Neuron (in vitro differentiated cells): ENCODE data around the gene LRRC51.
A peak's percentile ranks its signal among the peaks of the same experiment; 100 is the strongest.

Source experiments
- H2AFZ ChIP-seq: one replicate; pipeline ENCODE4 v1.6.1; 2013; ENCODE audit warnings: low read depth, mild to moderate bottlenecking, inconsistent platforms, low read length, moderate library complexity
- H3K27me3 ChIP-seq: one replicate; pipeline ENCODE4 v1.6.1; 2013; ENCODE audit warnings: low read length; ENCODE audit not compliant: insufficient read depth
- H3K36me3 ChIP-seq: one replicate; pipeline ENCODE4 v1.6.1; 2013; ENCODE audit warnings: low read length; ENCODE audit not compliant: insufficient read depth
- H3K4me1 ChIP-seq: one replicate; pipeline ENCODE4 v1.6.1; 2013; ENCODE audit warnings: low read length; ENCODE audit not compliant: insufficient read depth
- H3K4me3 ChIP-seq: 2 replicates; pipeline ENCODE4 v1.5.1; 2013; ENCODE audit warnings: mild to moderate bottlenecking, low read length, moderate library complexity
- H3K9me3 ChIP-seq: one replicate; pipeline ENCODE4 v1.6.1; 2013; ENCODE audit warnings: low read length

Gene LRRC51

GRCh38 chr11:72079819-72080325 lies 778 bp upstream of the LRRC51 start:
- Histone ChIP-seq H3K4me1 (peaks cover 17% of the 10 kb centered on the region), H3K4me3 (peak overlapping the region; percentile 92), H2AFZ (peak overlapping the region; percentile 42), H3K27me3 (no peaks in the 10 kb centered on the region), H3K9me3 (no peaks in the 10 kb centered on the region), H3K36me3 (no peaks in the 10 kb centered on the region)

DNA sequence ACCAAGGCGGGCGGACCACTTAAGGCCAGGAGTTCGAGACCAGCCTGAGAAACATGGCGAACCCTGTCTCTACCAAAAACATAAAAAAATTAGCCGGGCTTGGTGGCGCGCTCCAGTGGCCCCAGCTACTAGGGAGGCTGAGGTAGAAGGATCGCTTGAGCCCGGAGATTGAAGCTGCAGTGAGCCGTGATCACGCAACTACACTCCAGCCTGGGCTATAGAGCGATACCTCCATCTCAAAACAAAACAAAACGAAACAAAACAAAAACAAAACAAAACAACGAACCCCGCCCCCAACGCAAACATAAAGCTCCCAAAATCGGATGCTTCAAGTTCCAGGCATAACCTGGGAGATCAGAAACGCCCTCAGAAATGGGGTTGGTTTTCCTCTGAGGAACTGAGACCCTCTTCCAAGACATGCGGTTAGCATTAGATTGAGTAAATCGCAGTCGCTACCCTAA lies 564 bp downstream of the LRRC51 start:
- H3K36me3 ChIP-seq: no peaks in the 10 kb centered on the region
- H3K27me3 ChIP-seq: no peaks in the 10 kb centered on the region
- no peaks in the 10 kb centered on the region for H3K9me3 ChIP-seq
- H2AFZ ChIP-seq: peak overlapping the region; percentile 78
- H3K4me3 ChIP-seq: peak overlapping the region; percentile 92
- H3K4me1 ChIP-seq: peaks cover 21% of the 10 kb centered on the region

DNA sequence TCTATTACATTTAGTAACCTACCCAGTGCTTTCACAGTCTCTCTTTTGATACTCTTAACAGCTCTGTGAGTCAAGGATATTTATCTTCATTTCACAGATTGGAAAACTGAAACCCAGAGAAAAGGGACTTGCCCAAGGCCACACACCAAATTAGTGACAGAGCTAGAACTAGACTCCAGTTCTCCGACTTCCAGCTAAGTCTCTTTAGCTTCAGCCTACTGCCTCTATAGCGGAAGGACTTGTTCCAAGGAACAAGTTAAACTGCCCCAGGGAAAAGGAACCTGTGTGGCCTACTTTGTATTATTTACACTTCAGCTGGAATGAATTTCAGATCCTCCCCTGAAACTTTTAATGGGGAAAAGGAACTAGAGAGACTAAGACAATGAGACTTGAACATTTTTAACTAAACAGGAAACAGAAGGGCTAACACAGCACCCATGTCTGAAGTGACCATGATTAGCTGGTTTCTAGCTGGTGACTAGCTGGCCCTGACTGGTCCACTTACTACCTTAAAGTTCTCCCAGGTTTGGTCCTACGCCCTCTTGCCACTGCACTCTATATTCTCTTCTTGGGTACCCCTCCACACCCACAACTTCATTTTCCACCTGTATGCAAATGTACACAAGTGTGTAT lies 1.3 kb downstream of the LRRC51 start:
- Histone ChIP-seq H3K27me3 (no peaks in the 10 kb centered on the region), H3K9me3 (no peaks in the 10 kb centered on the region), H3K4me3 (no peak overlapping the region), H3K4me1 (peaks cover 23% of the 10 kb centered on the region), H3K36me3 (no peaks in the 10 kb centered on the region), H2AFZ (no peak overlapping the region)

- peaks cover 22% of the 10 kb centered on the region for H3K4me1 ChIP-seq
- no peak overlapping the region for H2AFZ ChIP-seq
- no peaks in the 10 kb centered on the region for H3K9me3 ChIP-seq
- peaks cover 3% of the 10 kb centered on the region for H3K36me3 ChIP-seq
- no peak overlapping the region for H3K4me3 ChIP-seq
- no peaks in the 10 kb centered on the region for H3K27me3 ChIP-seq
Measured at GRCh38 chr11:72083414-72083813, 2.8 kb downstream of the LRRC51 start.

DNA sequence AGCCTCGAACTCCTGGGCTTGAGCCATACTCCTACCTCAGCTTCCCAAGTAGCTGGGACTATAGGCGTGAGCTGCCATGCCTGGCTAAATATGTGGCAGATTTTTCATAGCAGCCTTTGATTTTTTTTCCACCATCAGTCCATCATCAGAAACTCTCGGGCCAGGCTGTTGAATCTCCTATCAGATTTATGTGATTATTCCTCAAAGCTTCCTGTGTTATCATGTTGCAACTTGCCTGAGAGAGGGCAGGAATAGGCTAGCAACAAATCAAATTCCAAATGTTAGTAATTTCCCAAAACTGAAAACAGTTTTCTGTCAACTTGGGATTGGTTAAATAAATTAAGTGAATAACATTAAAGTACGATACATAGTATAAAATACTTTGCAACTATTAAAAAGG lies 3.4 kb downstream of the LRRC51 start:
- H3K4me1 ChIP-seq: peaks cover 15% of the 10 kb centered on the region
- no peaks in the 10 kb centered on the region for H3K27me3 ChIP-seq
- H3K4me3 ChIP-seq: no peak overlapping the region
- H3K36me3 ChIP-seq: peaks cover 3% of the 10 kb centered on the region
- no peaks in the 10 kb centered on the region for H3K9me3 ChIP-seq
- no peak overlapping the region for H2AFZ ChIP-seq

- Histone ChIP-seq H2AFZ (no peak overlapping the region), H3K4me3 (no peak overlapping the region), H3K9me3 (no peaks in the 10 kb centered on the region), H3K4me1 (peaks cover 12% of the 10 kb centered on the region), H3K27me3 (no peaks in the 10 kb centered on the region), H3K36me3 (peaks cover 6% of the 10 kb centered on the region)
Measured at GRCh38 chr11:72084965-72085364, 4.3 kb downstream of the LRRC51 start.

GRCh38 chr11:72085621-72086351 lies 5.1 kb downstream of the LRRC51 start:
- H3K4me1 ChIP-seq: peaks cover 12% of the 10 kb centered on the region
- H2AFZ ChIP-seq: no peak overlapping the region
- peaks cover 8% of the 10 kb centered on the region for H3K36me3 ChIP-seq
- H3K9me3 ChIP-seq: no peaks in the 10 kb centered on the region
- H3K4me3 ChIP-seq: no peak overlapping the region
- no peaks in the 10 kb centered on the region for H3K27me3 ChIP-seq

DNA sequence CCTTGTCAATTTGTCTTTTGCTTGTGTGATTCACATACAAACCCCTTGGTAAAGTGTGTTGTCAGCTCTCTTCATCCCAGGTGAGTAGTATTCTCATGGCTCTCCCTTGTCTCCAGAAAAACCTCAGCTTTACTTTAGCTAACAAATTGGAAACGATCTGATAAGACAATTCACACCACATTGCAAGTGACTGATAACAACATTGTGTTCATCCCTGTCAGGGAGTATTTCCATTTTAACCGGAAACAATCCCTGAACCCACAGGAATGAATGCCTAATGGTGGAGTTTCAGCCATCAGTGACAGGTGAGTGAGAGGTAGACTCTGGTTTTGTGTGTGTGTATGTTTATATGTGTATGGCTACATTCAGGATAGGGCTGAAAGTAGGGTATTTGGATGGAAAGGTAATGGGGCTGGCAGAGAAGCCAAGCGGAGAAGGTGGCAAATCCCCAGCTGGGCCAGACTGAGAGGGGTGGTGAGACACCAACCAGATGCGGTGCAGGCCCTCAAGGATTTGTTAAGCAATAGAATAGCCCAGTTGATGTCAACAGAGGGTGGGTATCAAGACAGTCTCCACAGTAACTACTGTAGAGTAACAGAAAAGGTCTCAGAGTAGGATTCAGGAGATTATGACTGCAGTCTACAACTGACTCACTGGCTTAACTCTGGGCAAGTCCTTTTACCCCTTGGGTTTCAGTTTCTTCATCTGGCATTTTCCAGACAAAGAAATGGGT lies 7.6 kb downstream of the LRRC51 start:
- no peaks in the 10 kb centered on the region for H3K9me3 ChIP-seq
- no peak overlapping the region for H2AFZ ChIP-seq
- no peaks in the 10 kb centered on the region for H3K27me3 ChIP-seq
- H3K4me1 ChIP-seq: peaks cover 5% of the 10 kb centered on the region
- H3K36me3 ChIP-seq: peaks cover 8% of the 10 kb centered on the region
- no peak overlapping the region for H3K4me3 ChIP-seq

DNA sequence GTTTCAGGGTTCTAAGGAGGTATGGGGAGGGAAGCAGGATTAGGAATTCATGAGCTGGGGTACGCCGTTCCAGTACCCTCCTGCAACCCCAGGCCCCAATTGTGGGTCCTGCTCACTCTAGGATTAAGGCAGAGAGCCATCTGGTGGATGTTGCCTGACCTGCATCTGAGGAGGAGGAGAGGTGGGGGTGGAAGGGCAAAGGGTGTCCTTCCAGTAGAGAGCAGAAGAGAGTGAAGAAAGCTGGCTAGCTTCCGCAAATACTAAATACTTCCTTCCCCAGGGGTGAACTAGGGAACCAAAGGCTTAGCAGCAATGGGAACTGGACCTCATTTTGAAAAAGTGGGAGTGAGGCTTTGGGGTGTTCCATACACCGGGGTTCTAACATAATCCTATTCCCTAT lies 10.6 kb downstream of the LRRC51 start:
- H2AFZ ChIP-seq: no peak overlapping the region
- H3K36me3 ChIP-seq: peaks cover 17% of the 10 kb centered on the region
- no peak overlapping the region for H3K4me3 ChIP-seq
- peaks cover 1% of the 10 kb centered on the region for H3K4me1 ChIP-seq
- H3K27me3 ChIP-seq: no peaks in the 10 kb centered on the region
- no peaks in the 10 kb centered on the region for H3K9me3 ChIP-seq

- Histone ChIP-seq H3K4me3 (no peak overlapping the region), H3K9me3 (no peaks in the 10 kb centered on the region), H3K4me1 (peaks cover 17% of the 10 kb centered on the region), H3K36me3 (peaks cover 47% of the 10 kb centered on the region), H3K27me3 (no peaks in the 10 kb centered on the region), H2AFZ (no peak overlapping the region)
Measured at GRCh38 chr11:72098741-72099140, 18.1 kb downstream of the LRRC51 start.

- no peaks in the 10 kb centered on the region for H3K27me3 ChIP-seq
- peaks cover 40% of the 10 kb centered on the region for H3K36me3 ChIP-seq
- no peak overlapping the region for H2AFZ ChIP-seq
- H3K9me3 ChIP-seq: no peaks in the 10 kb centered on the region
- peaks cover 19% of the 10 kb centered on the region for H3K4me1 ChIP-seq
- H3K4me3 ChIP-seq: no peak overlapping the region
Measured at GRCh38 chr11:72100009-72100408, 19.4 kb downstream of the LRRC51 start.

DNA sequence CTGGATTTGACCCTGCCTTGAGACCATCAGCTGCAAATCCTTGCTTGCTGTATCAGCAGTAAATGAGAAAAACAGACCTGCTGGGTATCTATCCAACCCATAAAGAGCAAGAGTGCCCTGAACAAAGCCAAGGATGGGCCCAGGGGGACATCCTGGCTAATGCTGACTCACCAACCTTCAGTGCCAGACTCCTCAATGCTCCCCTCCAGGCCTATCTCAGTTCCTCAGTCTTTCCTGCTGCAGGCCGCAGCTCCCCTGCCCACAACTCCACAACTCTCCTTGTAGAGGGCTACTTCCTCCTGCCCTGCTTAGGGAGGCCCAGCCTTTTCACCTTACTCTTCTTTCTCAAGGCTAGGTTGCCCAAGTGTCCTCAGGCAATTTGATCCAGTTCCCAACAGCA lies 19.8 kb downstream of the LRRC51 start:
- no peaks in the 10 kb centered on the region for H3K9me3 ChIP-seq
- peaks cover 38% of the 10 kb centered on the region for H3K36me3 ChIP-seq
- H3K4me3 ChIP-seq: no peak overlapping the region
- H3K4me1 ChIP-seq: peaks cover 19% of the 10 kb centered on the region
- H3K27me3 ChIP-seq: no peaks in the 10 kb centered on the region
- no peak overlapping the region for H2AFZ ChIP-seq

- no peak overlapping the region for H2AFZ ChIP-seq
- H3K4me1 ChIP-seq: peaks cover 19% of the 10 kb centered on the region
- peaks cover 34% of the 10 kb centered on the region for H3K36me3 ChIP-seq
Measured at GRCh38 chr11:72102162-72102561, 21.5 kb downstream of the LRRC51 start.

More at GRCh38 chr11:72102162-72102561, 21.5 kb downstream of the LRRC51 start:
- peak overlapping the region; percentile 89 for H3K4me3 ChIP-seq
- no peaks in the 10 kb centered on the region for H3K27me3 ChIP-seq
- no peaks in the 10 kb centered on the region for H3K9me3 ChIP-seq
